Measurements from ENCODE around the gene LTA4H. TPM values are rescaled to one million over a fixed set of nuclear protein-coding genes. Genes with fewer than 3 reads are reported as not detected.

The LTA4H gene
- total RNA-seq, 1 experiment from 2014 or later = 66.0 TPM

- no peak for TF ChIP-seq CTCF (IDR thresholded peaks at IDR 0.05; ENCODE audit: unreplicated experiment)
- no peak for DNase-seq (ENCODE audit: unreplicated experiment)
- Mint-ChIP-seq H3K27me3 (ENCODE audit: insufficient read depth, unreplicated experiment) (no peaks in the 10 kb centered on the region), H3K4me1 (ENCODE audit: insufficient read depth, unreplicated experiment) (no peaks in the 10 kb centered on the region), H3K36me3 (ENCODE audit: insufficient read depth, unreplicated experiment) (no peaks in the 10 kb centered on the region), H3K4me3 (ENCODE audit: unreplicated experiment) (no peak overlapping the region), H3K9me3 (ENCODE audit: unreplicated experiment) (no peaks in the 10 kb centered on the region), H3K27ac (ENCODE audit: low read depth, unreplicated experiment) (no peak overlapping the region)
- CTCF ChIA-PET = no interaction called here
- intact Hi-C loops (cut with micrococcal nuclease) = no loop called here
- POLR2A ChIA-PET = no interaction called here
- no TSS peak for BruUV-seq (replicated peaks)
Observed at GRCh38 chr12:96081596-96081995, 46.2 kb upstream of the LTA4H start.

DNA sequence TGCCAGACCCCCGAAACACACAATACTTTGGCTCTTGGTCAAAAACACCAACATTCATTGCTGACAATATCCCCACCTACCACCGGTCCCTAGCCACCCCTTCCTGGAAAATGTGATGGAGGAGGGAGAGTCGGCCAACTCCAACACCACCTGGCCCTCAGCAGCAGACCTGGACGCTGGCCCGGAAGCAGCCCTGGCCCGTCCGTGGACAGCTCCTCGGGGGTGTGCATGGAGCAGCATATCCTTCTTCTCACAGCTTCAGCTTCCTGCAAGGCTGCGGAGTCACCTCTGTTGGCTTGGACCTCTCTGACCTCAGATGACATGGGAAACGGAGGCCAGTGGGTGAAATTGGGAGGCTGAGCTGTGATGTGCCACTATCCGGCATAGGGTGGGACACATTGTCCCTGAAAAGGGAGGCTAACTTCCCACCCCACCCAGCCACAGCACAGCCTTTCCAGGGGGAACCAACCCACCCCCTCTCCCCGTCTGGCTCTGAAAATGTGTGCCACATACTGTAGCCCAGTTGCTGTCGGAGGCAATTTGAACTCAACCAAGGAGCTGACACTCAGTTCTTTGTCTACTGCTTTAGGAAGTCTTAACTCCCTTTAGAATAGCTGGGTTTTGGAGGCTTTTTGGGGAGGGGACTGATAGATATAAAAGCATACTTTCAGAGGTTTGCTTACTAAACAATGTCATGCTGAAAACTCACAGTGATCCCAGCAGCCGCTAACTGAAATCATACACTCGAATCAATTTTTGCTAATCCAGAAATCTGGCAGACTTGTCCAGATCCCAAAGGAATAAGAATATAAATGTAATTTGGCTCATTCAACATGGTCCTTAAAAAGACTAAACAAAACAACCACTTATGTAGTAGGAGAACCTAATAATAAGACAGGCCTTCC lies 43.1 kb upstream of the LTA4H start:
- no peak for DNase-seq (ENCODE audit: unreplicated experiment)
- TF ChIP-seq CTCF (IDR thresholded peaks at IDR 0.05; ENCODE audit: unreplicated experiment) = no peak
- BruUV-seq (replicated peaks) = no TSS peak
- intact Hi-C loops (cut with micrococcal nuclease) = no loop called here
- no peaks in the 10 kb centered on the region for H3K36me3 Mint-ChIP-seq (ENCODE audit: insufficient read depth, unreplicated experiment)
- H3K27me3 Mint-ChIP-seq (ENCODE audit: insufficient read depth, unreplicated experiment) = no peaks in the 10 kb centered on the region
- peaks cover 4% of the 10 kb centered on the region for H3K4me1 Mint-ChIP-seq (ENCODE audit: insufficient read depth, unreplicated experiment)
- H3K9me3 Mint-ChIP-seq (ENCODE audit: unreplicated experiment) = no peaks in the 10 kb centered on the region
- POLR2A ChIA-PET = no interaction called here
- H3K27ac Mint-ChIP-seq (ENCODE audit: low read depth, unreplicated experiment) = peak overlapping the region; percentile 39
- CTCF ChIA-PET = interaction anchor here (0.5 to 1.2 kb wide), 9 partner anchors 9 to 437 kb away, joined by 3 to 6 read pairs (median 4); no protein-coding TSS in a partner anchor
- no peak overlapping the region for H3K4me3 Mint-ChIP-seq (ENCODE audit: unreplicated experiment)

DNA sequence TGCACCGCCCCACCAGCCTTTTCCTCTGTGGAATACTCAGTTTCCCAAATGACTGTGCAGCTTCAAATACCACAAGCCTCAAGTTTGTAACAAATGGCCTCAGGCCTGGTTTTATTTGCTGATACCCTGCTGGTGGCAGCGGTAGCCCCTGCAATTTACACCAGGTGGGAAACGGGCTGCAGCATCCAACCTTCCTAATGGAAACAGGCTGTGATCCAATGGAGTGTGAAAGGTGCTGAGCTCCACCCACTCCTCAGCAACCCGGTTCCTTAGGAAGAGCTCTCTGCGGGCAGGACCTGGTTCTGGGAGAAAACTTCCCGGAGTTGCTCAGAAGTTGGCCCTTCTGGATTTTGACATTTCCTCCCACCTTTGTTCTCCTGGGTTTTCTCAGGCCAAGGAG lies 41.7 kb upstream of the LTA4H start:
- Mint-ChIP-seq H3K4me1 (ENCODE audit: insufficient read depth, unreplicated experiment) (peaks cover 5% of the 10 kb centered on the region), H3K27me3 (ENCODE audit: insufficient read depth, unreplicated experiment) (no peaks in the 10 kb centered on the region), H3K27ac (ENCODE audit: low read depth, unreplicated experiment) (no peak overlapping the region), H3K9me3 (ENCODE audit: unreplicated experiment) (no peaks in the 10 kb centered on the region), H3K36me3 (ENCODE audit: insufficient read depth, unreplicated experiment) (no peaks in the 10 kb centered on the region), H3K4me3 (ENCODE audit: unreplicated experiment) (no peak overlapping the region)
- no peak for TF ChIP-seq CTCF (IDR thresholded peaks at IDR 0.05; ENCODE audit: unreplicated experiment)
- intact Hi-C loops (cut with micrococcal nuclease) = no loop called here
- CTCF ChIA-PET = interaction anchor here (0.5 kb wide), 1 partner anchor 1821 kb away, joined by 4 read pairs; no protein-coding TSS in a partner anchor
- no TSS peak for BruUV-seq (replicated peaks)
- POLR2A ChIA-PET = no interaction called here
- DNase-seq (ENCODE audit: unreplicated experiment) = no peak

- no peaks in the 10 kb centered on the region for H3K27me3 Mint-ChIP-seq (ENCODE audit: insufficient read depth, unreplicated experiment)
- H3K4me3 Mint-ChIP-seq (ENCODE audit: unreplicated experiment) = no peak overlapping the region
- TF ChIP-seq CTCF (IDR thresholded peaks at IDR 0.05; ENCODE audit: unreplicated experiment) = no peak
- H3K4me1 Mint-ChIP-seq (ENCODE audit: insufficient read depth, unreplicated experiment) = peaks cover 9% of the 10 kb centered on the region
- ChIA-PET CTCF (interaction anchor here (0.8 kb wide), 1 partner anchor 88 kb away, joined by 3 read pairs; no protein-coding TSS in a partner anchor), POLR2A (no interaction called here)
- no peak for DNase-seq (ENCODE audit: unreplicated experiment)
- no peaks in the 10 kb centered on the region for H3K36me3 Mint-ChIP-seq (ENCODE audit: insufficient read depth, unreplicated experiment)
- no peak overlapping the region for H3K27ac Mint-ChIP-seq (ENCODE audit: low read depth, unreplicated experiment)
- H3K9me3 Mint-ChIP-seq (ENCODE audit: unreplicated experiment) = no peaks in the 10 kb centered on the region
- intact Hi-C loops (cut with micrococcal nuclease) = no loop called here
- BruUV-seq (replicated peaks) = no TSS peak
Observed at GRCh38 chr12:96075560-96075959, 40.2 kb upstream of the LTA4H start.
